ENCODE data around the gene KSR2. TPM values are rescaled to one million over a fixed set of nuclear protein-coding genes. Genes with fewer than 3 reads are reported as not detected.
"Not testable (repeated sequence)": the region's sequence is repeated elsewhere in the genome, so short reads cannot be mapped to it uniquely, and the experiment has no call there.

Gene KSR2
- total RNA-seq, 1 donor from 2014 or later: 2.0 TPM

- no peak for DNase-seq (ENCODE audit: extremely low spot score, unreplicated experiment)
- H3K9me3 Mint-ChIP-seq: no peaks in the 10 kb centered on the region
- peaks cover 15% of the 10 kb centered on the region for H3K4me1 Mint-ChIP-seq (ENCODE audit: unreplicated experiment)
- no peaks in the 10 kb centered on the region for H3K36me3 Mint-ChIP-seq
- no peaks in the 10 kb centered on the region for H3K27me3 Mint-ChIP-seq
- TF ChIP-seq CTCF (conservative IDR thresholded peaks at IDR 0.05): no peak
- no peak overlapping the region for H3K27ac Mint-ChIP-seq
- H3K4me3 Mint-ChIP-seq: no peak overlapping the region
Observed at GRCh38 chr12:118013283-118013682, 44.5 kb upstream of the KSR2 start.

GRCh38 chr12:118011961-118012360 lies 43.2 kb upstream of the KSR2 start:
- Mint-ChIP-seq H3K27ac (no peak overlapping the region), H3K27me3 (no peaks in the 10 kb centered on the region), H3K9me3 (no peaks in the 10 kb centered on the region), H3K4me1 (ENCODE audit: unreplicated experiment) (peaks cover 9% of the 10 kb centered on the region), H3K4me3 (no peak overlapping the region), H3K36me3 (no peaks in the 10 kb centered on the region)
- no peak for DNase-seq (ENCODE audit: extremely low spot score, unreplicated experiment)
- TF ChIP-seq CTCF (conservative IDR thresholded peaks at IDR 0.05): no peak

GRCh38 chr12:118011377-118011776 lies 42.6 kb upstream of the KSR2 start:
- no peak for TF ChIP-seq CTCF (conservative IDR thresholded peaks at IDR 0.05)
- DNase-seq (ENCODE audit: extremely low spot score, unreplicated experiment): no peak
- H3K27me3 Mint-ChIP-seq: no peaks in the 10 kb centered on the region
- H3K9me3 Mint-ChIP-seq: no peaks in the 10 kb centered on the region
- no peak overlapping the region for H3K4me3 Mint-ChIP-seq
- peaks cover 8% of the 10 kb centered on the region for H3K4me1 Mint-ChIP-seq (ENCODE audit: unreplicated experiment)
- H3K27ac Mint-ChIP-seq: no peak overlapping the region
- H3K36me3 Mint-ChIP-seq: no peaks in the 10 kb centered on the region

- no peaks in the 10 kb centered on the region for H3K9me3 Mint-ChIP-seq
Observed at GRCh38 chr12:118010903-118011302, 42.1 kb upstream of the KSR2 start.

GRCh38 chr12:117999806-118000205 lies 31.0 kb upstream of the KSR2 start:
- H3K36me3 Mint-ChIP-seq; H3K27ac Mint-ChIP-seq; DNase-seq (ENCODE audit: extremely low spot score, unreplicated experiment); H3K4me1 Mint-ChIP-seq (ENCODE audit: unreplicated experiment); H3K9me3 Mint-ChIP-seq; H3K27me3 Mint-ChIP-seq; H3K4me3 Mint-ChIP-seq: not testable (repeated sequence)

More at GRCh38 chr12:118010903-118011302, 42.1 kb upstream of the KSR2 start:
- DNase-seq (ENCODE audit: extremely low spot score, unreplicated experiment): no peak
- no peaks in the 10 kb centered on the region for H3K36me3 Mint-ChIP-seq
- no peaks in the 10 kb centered on the region for H3K27me3 Mint-ChIP-seq
- H3K4me3 Mint-ChIP-seq: no peak overlapping the region
- TF ChIP-seq CTCF (conservative IDR thresholded peaks at IDR 0.05): no peak
- no peak overlapping the region for H3K27ac Mint-ChIP-seq
- H3K4me1 Mint-ChIP-seq (ENCODE audit: unreplicated experiment): peaks cover 3% of the 10 kb centered on the region

GRCh38 chr12:117998719-117999118 lies 29.9 kb upstream of the KSR2 start:
- TF ChIP-seq CTCF (conservative IDR thresholded peaks at IDR 0.05): no peak

More at GRCh38 chr12:117998719-117999118, 29.9 kb upstream of the KSR2 start:
- Mint-ChIP-seq H3K27ac (no peak overlapping the region), H3K27me3 (peaks cover 6% of the 10 kb centered on the region), H3K36me3 (no peaks in the 10 kb centered on the region), H3K9me3 (no peaks in the 10 kb centered on the region), H3K4me3 (no peak overlapping the region), H3K4me1 (ENCODE audit: unreplicated experiment) (no peaks in the 10 kb centered on the region)
- DNase-seq (ENCODE audit: extremely low spot score, unreplicated experiment): no peak

All from type B pancreatic cell (in vitro differentiated cells).